D721Med (cell line): ENCODE data around the gene CYP4F22.
A peak's percentile ranks its signal among the peaks of the same experiment; 100 is the strongest.

Source experiments
- DNase-seq: peaks from one replicate; pipeline ENCODE4 v3.0.0; 2011; ENCODE audit warnings: low spot score; ENCODE audit not compliant: insufficient read length
- FAIRE-seq: peaks from 2 replicates; lab custom pipeline; 2011; peaks lifted over from hg19 to GRCh38; lab: Jason Lieb, UNC
- TF ChIP-seq, protein P1 (sequence below): IDR thresholded peaks from 2 replicates; pipeline ENCODE4 v1.5.1; 2012; ENCODE audit warnings: mild to moderate bottlenecking, control low read depth; ENCODE audit not compliant: insufficient read depth; ENCODE audit errors: missing control alignments

The CYP4F22 gene

DNA sequence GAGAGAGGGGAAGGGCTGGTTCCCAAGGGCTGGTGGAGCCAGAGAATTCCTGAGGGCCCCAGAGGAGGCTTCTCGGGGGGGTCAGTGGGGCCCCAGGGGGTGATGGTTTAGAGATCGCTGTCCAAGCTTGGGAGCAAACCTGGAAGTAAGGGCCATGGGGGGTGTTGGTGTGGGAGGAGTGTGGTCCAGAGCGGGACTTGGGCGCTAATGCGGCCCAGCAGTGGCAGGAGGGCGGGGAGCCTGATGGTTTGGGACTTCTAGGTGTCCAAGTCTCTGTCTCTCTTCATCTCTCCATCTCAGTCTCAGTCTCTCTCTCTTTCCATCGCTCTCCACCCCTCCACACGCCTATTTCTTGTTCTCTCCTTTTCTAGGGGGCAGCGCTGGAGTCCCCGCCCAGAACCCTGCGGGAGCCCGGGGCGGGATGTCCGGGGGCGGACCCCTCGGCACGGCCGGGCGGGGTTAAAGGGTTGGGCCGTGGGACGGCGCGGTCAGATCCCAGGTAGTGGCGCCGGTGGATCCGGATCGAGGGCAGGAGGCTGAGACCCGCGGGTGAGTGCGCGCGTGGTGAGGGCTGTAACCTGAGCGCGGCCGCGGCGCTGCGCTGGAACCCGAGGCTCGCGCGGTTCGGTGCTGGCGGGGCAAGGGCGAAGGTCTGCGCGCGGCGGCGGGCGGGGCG lies at the start of gene CYP4F22:
Gene CYP4F22, plus strand, starts transcription at position 491 of the 676 bp plus-strand sequence. CDS start 16,812 bp downstream, outside the sequence.
- TF ChIP-seq, protein P1, sequence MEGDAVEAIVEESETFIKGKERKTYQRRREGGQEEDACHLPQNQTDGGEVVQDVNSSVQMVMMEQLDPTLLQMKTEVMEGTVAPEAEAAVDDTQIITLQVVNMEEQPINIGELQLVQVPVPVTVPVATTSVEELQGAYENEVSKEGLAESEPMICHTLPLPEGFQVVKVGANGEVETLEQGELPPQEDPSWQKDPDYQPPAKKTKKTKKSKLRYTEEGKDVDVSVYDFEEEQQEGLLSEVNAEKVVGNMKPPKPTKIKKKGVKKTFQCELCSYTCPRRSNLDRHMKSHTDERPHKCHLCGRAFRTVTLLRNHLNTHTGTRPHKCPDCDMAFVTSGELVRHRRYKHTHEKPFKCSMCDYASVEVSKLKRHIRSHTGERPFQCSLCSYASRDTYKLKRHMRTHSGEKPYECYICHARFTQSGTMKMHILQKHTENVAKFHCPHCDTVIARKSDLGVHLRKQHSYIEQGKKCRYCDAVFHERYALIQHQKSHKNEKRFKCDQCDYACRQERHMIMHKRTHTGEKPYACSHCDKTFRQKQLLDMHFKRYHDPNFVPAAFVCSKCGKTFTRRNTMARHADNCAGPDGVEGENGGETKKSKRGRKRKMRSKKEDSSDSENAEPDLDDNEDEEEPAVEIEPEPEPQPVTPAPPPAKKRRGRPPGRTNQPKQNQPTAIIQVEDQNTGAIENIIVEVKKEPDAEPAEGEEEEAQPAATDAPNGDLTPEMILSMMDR, result no peak
- FAIRE-seq, result no peak
- DNase-seq, result no peak

DNA sequence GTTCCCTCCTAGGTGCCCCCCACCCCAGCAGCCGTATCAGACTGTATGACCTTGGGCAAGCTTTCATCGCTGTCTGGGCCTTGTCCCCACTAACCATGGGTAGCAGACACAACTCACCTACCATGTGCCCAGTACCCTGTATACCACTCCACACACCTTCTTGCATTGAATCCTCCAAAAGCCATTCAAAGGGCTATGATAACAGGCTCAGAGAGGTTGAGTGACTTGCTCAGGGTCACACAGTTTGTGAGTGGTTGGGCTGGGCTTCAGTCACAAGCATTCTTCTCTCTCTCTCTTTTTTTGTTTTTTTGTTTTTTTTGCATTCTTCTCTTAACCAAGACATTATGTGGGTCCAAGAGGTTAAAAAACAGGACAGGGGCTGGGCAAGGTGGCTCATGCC lies 46.6 kb upstream of the CYP4F22 start:
- DNase-seq (peak; percentile 7), FAIRE-seq (no peak)
- TF ChIP-seq, protein P1, result no peak

DNA sequence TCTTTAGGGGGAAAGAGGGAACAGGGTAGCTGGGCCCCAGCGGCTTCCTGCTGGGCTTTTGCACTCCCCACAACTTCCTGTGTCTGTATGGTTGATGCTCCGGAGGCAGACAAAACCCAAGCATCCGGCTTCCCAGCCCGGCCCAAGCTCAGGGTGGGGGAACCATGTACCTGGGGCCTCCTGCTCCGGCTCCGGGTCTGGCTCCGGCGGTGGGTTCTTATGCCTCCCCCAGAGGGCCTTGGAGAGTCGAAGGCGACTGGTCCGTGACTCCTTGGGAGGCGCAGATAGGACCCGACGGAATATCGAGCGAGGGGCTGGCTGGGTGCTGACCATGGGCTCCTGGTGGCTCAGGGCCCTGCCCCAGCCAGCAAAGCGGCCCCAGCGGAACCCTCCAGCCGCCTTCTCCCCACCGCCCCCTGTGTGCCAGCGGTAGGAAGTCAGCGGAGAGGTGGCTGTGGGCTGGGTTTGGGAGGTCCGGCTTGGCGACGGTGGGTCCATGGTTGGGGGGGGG lies 44.4 kb upstream of the CYP4F22 start:
- TF ChIP-seq, protein P1, result no peak
- FAIRE-seq, result no peak
- DNase-seq, result no peak

DNA sequence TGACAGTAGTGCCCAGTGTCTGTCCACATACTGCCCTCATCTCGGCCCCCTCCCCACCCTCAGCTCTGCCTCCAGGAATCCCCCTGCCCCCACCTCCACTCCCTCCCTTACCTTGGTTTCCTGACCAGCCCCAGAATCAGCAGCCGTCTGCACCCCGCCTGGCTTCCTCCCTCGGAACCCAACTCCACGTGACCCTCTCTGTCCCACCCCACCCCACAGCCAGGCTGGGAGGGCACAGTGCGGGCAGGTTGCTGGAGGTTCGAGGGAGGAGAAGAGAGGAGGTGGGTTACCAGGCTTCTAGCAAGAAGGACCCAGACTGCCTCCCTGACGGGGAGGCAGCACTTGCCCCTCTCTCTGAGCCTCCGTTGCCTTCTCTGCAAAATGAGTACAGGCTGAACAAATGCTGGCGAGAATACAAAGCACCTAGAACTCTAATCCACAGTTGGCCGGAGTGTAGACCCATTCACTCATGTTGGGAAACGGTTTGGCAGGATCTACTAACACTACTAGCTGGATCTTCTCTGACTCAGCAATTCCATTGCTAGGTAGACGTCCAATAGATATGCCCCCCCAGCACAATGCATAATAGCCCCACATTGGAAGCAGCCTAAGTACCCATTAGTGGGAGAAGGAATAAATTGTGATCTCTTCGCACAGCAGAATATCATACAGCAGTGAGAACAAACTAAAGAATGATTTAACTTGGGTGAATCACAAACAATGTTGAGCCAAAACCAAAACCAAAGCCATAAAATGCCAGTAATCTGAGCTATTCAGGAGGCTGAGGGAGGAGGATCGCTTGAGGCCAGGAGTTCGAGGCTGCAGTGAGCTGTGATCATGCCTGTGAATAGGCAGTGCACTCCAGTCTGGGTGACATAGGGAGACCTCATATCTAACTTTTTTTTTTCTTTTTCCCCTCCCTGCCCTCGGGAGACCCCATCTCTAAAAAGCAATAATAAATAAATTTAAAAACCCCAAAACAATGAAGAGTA lies 43.6 kb upstream of the CYP4F22 start, which contains the start of gene RASAL3:
Gene RASAL3, minus strand, starts transcription at position 151 of the 992 bp plus-strand sequence. CDS start 186 bp downstream, outside the sequence.
- TF ChIP-seq, protein P1, result no peak
- FAIRE-seq (no peak), DNase-seq (no peak)

DNA sequence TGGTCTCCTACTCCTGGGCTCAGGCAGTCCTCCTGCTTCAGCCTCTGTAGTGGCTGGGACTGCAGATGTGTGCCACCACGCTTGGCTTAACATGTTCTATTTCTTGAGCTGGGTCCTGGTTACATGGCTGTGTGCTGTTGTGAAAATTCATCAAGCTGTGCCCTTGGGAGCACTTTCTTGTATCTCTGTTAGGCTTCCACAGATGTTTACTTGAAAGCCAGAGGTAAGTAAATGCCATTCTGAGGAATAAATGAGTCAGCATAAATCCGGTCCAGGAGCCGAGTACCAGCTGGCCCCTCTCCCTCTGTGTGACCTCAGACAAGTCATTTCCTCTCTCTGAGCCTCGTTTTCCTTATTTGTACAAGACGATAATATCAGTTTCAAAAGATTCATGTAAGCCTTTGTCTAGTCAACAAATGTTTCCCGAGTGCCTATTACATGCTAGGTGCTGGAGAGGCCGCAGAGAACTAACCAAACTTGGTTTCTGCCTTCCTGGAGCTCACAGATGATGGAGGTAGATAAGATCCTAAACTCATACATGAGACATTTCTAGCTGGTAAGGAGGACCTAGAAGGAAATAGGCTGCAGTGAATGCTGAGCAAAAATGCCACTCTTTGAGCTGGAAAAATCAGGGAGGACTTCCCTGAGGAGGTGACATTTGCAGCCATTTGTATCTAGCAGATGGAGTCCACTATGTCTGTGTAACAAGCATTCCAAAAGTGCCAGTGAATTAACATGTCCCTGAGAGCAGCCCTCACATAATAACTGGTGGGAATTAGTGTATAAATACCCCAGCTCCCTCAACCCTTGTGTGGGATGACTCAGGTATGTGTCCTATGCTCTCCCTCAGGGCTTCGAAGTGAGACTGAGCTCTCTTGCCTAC lies 41.2 kb upstream of the CYP4F22 start:
- DNase-seq (no peak), FAIRE-seq (no peak)
- TF ChIP-seq, protein P1, result no peak

DNA sequence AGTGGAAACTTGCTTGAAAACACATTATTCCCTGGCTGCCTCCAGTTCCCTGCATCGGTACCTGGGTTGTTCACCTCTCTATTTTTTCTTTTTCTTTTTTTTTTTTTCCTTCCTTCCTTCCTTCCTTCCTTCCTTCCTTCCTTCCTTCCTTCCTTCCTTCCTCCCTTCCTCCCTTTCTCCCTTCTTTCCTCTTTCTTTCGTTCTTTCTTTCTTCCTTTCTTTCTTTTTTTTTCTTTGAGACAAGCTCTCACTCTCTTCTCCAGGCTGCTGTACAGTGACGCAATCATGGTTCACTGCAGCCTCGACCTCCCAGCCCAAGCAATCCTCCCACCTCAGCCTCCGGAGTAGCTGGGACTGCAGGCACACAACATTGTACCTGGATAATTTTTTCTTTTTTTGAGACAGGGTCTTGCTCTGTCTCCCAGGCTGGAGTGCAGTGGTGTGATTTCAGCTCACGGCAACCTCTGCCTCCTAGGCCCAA lies 40.6 kb upstream of the CYP4F22 start:
- FAIRE-seq (no peak), DNase-seq (no peak)
- TF ChIP-seq, protein P1, result no peak
